ENCODE data around the gene SRRD.

Gene SRRD

DNA sequence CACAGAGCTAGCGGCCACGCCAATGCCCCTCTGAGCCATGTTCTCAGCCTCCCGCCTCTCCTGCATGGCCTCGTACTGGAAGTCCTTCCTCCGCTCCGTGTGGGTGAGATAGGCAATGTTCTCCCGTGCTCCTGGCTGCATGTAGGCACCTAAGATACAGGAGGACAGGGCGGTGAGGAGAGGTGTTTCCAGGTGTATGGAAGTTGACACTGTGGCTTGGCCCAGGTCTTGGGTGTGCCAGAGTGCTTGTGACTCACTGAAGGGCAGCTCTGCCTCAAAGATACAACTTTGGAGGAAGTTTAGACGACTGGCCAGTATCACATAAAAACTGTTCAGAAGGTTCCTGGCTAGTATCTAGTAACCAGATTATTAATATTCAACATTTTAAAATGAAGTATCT is 8.5 kb downstream of the SRRD start:
- no peak for DNase-seq (ENCODE audit: low read depth)
- TF ChIP-seq, protein P1, sequence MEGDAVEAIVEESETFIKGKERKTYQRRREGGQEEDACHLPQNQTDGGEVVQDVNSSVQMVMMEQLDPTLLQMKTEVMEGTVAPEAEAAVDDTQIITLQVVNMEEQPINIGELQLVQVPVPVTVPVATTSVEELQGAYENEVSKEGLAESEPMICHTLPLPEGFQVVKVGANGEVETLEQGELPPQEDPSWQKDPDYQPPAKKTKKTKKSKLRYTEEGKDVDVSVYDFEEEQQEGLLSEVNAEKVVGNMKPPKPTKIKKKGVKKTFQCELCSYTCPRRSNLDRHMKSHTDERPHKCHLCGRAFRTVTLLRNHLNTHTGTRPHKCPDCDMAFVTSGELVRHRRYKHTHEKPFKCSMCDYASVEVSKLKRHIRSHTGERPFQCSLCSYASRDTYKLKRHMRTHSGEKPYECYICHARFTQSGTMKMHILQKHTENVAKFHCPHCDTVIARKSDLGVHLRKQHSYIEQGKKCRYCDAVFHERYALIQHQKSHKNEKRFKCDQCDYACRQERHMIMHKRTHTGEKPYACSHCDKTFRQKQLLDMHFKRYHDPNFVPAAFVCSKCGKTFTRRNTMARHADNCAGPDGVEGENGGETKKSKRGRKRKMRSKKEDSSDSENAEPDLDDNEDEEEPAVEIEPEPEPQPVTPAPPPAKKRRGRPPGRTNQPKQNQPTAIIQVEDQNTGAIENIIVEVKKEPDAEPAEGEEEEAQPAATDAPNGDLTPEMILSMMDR (conservative IDR thresholded peaks at IDR 0.05; ENCODE audit: low read depth, low read length): no peak
- no peak overlapping the region for H3K4me3 ChIP-seq (ENCODE audit: low read length)

DNA sequence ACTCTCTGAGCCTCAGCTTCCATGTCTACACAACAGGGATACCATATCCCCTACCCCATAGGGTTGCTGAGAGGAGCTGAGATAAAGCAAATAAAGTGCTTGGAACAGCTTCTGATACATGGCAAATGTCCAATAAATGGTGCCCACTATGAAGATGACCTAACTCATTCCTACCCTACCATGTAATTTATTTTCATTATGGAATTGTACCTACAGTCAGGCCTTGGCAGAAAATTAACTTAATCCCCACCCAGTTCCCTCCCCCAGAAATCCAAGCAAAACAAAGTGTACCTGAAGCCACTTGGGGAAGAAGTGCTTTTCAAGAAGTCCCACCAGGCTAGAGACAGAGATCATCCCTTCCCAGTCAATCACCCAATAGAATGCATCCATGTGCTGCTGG is 10.8 kb downstream of the SRRD start:
- H3K4me3 ChIP-seq (ENCODE audit: low read length): no peak overlapping the region
- TF ChIP-seq, protein P1 (conservative IDR thresholded peaks at IDR 0.05; ENCODE audit: low read depth, low read length): no peak
- no peak for DNase-seq (ENCODE audit: low read depth)

DNA sequence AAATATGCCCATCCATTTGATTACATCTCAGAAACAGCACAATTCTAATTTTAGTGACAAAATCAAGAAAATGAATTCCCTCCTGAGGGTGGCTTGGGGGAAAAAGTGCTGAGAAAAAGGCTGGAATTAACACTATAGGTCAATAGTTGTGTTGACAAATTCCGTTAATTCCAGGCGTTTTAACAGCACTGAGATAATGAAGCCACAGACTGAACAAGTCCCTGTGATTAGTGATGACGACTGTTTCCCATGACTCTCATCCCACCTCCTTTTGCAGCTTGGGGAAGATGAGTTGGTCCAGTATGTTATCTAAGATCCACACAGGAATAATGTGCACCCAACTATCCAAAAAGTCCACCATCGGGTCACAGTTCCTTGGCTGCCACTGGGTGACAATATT is 12.8 kb downstream of the SRRD start:
- no peak for DNase-seq (ENCODE audit: low read depth)
- TF ChIP-seq, protein P1 (conservative IDR thresholded peaks at IDR 0.05; ENCODE audit: low read depth, low read length): no peak
- H3K4me3 ChIP-seq (ENCODE audit: low read length): no peak overlapping the region

DNA sequence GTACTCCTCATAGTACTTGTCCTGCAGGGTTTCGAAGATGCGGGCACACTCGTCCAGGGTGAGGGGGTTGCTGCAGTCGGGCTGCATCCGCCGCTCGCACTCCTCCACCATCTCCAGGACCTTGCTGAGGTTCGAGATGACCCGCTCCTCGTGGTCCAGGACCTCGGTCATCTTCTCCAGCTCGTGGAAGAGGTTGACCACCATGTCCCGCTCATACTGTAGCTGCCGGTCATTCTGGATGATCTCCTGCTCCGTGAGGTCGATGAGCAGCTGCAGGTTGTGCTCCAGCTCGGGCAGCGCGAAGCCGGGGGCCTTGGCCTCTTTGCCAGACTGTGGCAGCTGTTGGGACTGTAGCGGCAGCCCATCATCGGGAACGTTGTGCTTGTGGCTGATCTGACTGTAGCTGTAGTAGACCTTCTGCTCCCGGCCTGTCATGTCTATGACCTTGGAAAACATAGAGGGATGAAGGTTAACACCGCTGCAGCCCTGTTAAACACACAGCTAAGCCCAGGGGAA is 15.6 kb downstream of the SRRD start:
- TF ChIP-seq, protein P1 (conservative IDR thresholded peaks at IDR 0.05; ENCODE audit: low read depth, low read length): no peak
- no peak overlapping the region for H3K4me3 ChIP-seq (ENCODE audit: low read length)
- DNase-seq (ENCODE audit: low read depth): no peak

DNA sequence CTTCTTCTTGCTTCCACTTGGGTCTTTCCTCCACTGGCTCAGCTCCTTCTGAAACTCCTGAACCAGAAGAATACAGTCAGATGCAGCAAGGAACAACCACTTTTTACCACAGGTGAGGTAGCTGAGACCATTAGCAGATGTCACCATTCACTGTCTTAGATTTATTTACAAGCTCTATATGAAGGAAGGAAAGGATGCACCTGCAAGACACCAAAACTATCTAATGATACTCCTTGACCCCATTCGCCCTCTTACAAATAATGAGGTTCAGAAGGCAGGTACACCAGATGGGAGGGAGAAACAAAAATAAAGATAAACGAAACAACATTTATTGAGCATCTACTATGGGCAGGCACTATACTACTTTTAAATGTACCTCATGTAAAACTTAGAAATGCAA is 18.3 kb downstream of the SRRD start:
- no peak overlapping the region for H3K4me3 ChIP-seq (ENCODE audit: low read length)
- DNase-seq (ENCODE audit: low read depth): no peak
- TF ChIP-seq, protein P1 (conservative IDR thresholded peaks at IDR 0.05; ENCODE audit: low read depth, low read length): no peak

DNA sequence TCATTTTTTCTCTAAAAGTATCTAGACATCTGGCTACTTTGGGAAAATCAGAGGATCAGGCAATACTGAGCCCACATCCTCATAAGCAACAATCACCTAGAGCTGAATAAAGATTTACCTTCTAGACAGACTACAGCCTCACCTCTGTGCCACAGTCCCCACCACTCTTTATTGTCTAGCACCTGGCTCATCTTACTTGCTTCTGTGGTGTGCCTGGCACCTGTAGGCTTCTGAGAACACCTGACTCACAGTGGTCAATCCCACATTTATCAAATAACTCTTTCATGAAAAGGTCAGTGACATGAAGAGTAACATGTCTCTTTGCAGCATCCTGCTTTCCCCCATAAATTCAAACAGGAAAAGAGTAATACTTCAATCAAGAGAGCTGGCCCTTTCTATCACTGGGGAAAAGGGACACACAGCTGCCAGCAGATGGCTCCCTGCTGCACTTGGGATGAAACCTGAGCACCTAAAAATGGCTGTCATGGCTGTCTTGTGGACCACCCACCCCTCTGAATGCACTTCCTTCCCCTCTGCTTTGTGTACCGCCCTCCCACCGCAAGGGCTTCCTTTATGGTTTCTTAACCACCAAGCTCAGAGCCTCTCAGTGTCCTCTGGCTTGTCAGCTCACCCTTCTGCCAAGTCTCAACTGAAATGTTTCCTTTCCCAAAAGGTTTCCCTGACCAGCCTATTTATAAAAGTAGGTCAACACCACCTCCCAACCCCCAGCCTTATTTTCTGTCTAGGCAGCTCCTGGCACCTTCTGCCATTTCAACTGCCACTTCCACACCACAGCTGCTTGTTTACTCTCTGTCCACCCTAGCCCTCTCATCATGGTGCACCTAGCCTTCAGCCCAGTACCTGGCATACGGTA is 19.2 kb downstream of the SRRD start:
- TF ChIP-seq, protein P1 (conservative IDR thresholded peaks at IDR 0.05; ENCODE audit: low read depth, low read length): peak; percentile 69
- H3K4me3 ChIP-seq (ENCODE audit: low read length): no peak overlapping the region
- DNase-seq (ENCODE audit: low read depth): no peak

DNA sequence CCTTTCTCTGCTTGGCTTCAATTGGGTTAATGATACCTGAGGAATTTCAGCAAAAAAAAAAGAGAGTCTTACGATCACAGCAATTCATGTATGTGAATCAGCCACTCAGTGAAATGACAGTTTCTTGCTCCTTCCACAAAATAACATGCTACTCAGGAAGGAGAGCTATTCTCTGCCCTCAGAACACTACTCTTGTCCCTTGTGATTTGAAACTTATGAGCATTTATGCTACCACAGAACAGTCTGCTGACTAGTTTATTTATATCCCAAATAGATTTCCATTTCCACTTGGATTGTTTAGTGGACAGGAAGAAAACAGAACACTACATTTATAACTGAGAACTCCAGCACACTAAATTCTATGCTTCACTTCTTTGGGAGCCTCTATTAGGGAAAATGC is 20.1 kb downstream of the SRRD start:
- H3K4me3 ChIP-seq (ENCODE audit: low read length): no peak overlapping the region
- TF ChIP-seq, protein P1 (conservative IDR thresholded peaks at IDR 0.05; ENCODE audit: low read depth, low read length): no peak
- no peak for DNase-seq (ENCODE audit: low read depth)
